GM23338 (cell line): ENCODE results near the gene TGFBR1. TPM values are rescaled to one million over a fixed set of nuclear protein-coding genes. Genes with fewer than 3 reads are reported as not detected.

Source experiments
- ATAC-seq: fragments of 200-7000 bp; cut with Tn5 transposase; 3 replicates; pipeline ENCODE4 v1.9.1; 2020
- DNase-seq: peaks from one replicate; pipeline ENCODE4 v3.0.0-alpha.2; 2015; ENCODE audit warnings: low spot score
- H2AFZ ChIP-seq: fragments of 200-600 bp; sonication (generic); 2 replicates; pipeline ENCODE4 v1.8.0; 2016; ENCODE audit warnings: antibody characterized with exemption, mild to moderate bottlenecking, moderate library complexity
- H3F3A ChIP-seq: fragments of 200-600 bp; sonication (generic); replicated peaks from 2 replicates; pipeline ENCODE4 v1.8.0; 2017; ENCODE audit warnings: antibody characterized with exemption, mixed run types, low read depth
- H3K27ac ChIP-seq: fragments of 200-600 bp; sonication (generic); 2 replicates; pipeline ENCODE4 v1.6.1; 2016; ENCODE audit warnings: low read depth
- H3K27me3 ChIP-seq: fragments of 200-600 bp; sonication (generic); 2 replicates; pipeline ENCODE4 v1.8.0; 2016; ENCODE audit warnings: mild to moderate bottlenecking, mixed run types, moderate library complexity; ENCODE audit not compliant: insufficient read depth
- H3K36me3 ChIP-seq: fragments of 200-600 bp; sonication (generic); 2 replicates; pipeline ENCODE4 v1.8.0; 2016; ENCODE audit warnings: mild to moderate bottlenecking; ENCODE audit not compliant: insufficient read depth
- H3K4me1 ChIP-seq: fragments of 200-600 bp; sonication (generic); 2 replicates; pipeline ENCODE4 v1.8.0; 2016; ENCODE audit warnings: mild to moderate bottlenecking, moderate library complexity; ENCODE audit not compliant: insufficient read depth
- H3K4me2 ChIP-seq: fragments of 200-600 bp; sonication (generic); 2 replicates; pipeline ENCODE4 v1.7.1; 2017; ENCODE audit warnings: mixed run types
- H3K4me3 ChIP-seq: fragments of 200-600 bp; sonication (generic); 2 replicates; pipeline ENCODE4 v1.6.1; 2016; ENCODE audit warnings: mixed run types
- H3K79me2 ChIP-seq: fragments of 200-600 bp; sonication (generic); replicated peaks from 2 replicates; pipeline ENCODE4 v1.8.0; 2017; ENCODE audit warnings: mild to moderate bottlenecking; ENCODE audit not compliant: insufficient read depth
- H3K9me2 ChIP-seq: fragments of 200-600 bp; sonication (generic); 2 replicates; pipeline ENCODE4 v1.8.0; 2017; ENCODE audit not compliant: insufficient read depth
- H4K20me1 ChIP-seq: fragments of 200-600 bp; sonication (generic); replicated peaks from 2 replicates; pipeline ENCODE4 v1.8.0; 2017; ENCODE audit warnings: mild to moderate bottlenecking; ENCODE audit not compliant: insufficient read depth
- H3K27ac Mint-ChIP-seq: 2 replicates; pipeline ENCODE4 v1.8.0; 2020; ENCODE audit warnings: inconsistent platforms, mild to moderate bottlenecking, moderate library complexity, mixed read lengths
- H3K27me3 Mint-ChIP-seq: 3 replicates; pipeline ENCODE4 v1.8.0; 2022; ENCODE audit warnings: low read depth, mild to moderate bottlenecking, moderate library complexity, mixed read lengths, inconsistent platforms; ENCODE audit not compliant: insufficient read depth, poor library complexity
- H3K36me3 Mint-ChIP-seq: 3 replicates; pipeline ENCODE4 v1.8.0; 2021; ENCODE audit warnings: low read depth, mild to moderate bottlenecking, inconsistent platforms, moderate library complexity, mixed read lengths
- H3K4me1 Mint-ChIP-seq: 3 replicates; pipeline ENCODE4 v1.8.0; 2020; ENCODE audit warnings: mild to moderate bottlenecking, inconsistent platforms, mixed read lengths
- H3K4me3 Mint-ChIP-seq: 3 replicates; pipeline ENCODE4 v1.8.0; 2021; ENCODE audit warnings: moderate library complexity, mild to moderate bottlenecking, inconsistent platforms, mixed read lengths
- H3K9me3 Mint-ChIP-seq: 3 replicates; pipeline ENCODE4 v1.8.0; 2020; ENCODE audit warnings: moderate library complexity, mild to moderate bottlenecking, inconsistent platforms, mixed read lengths
- CTCF ChIP-seq, 2 experiments: fragments of 200-600 bp in 1 of 2; sonication (generic) in 1 of 2; conservative IDR thresholded peaks; 2 replicates each; pipeline versions ENCODE4 v1.5.1 to v1.6.1; 2016 to 2017; ENCODE audit warnings: antibody characterized with exemption in 2 of 2, low read depth in 2 of 2, mild to moderate bottlenecking in 2 of 2, moderate library complexity in 1 of 2
- EZH2phosphoT487 ChIP-seq: fragments of 200-600 bp; sonication (generic); IDR thresholded peaks from one replicate; pipeline ENCODE4 v1.8.1; 2018; ENCODE audit warnings: antibody characterized with exemption; ENCODE audit not compliant: unreplicated experiment
- NANOG ChIP-seq: IDR thresholded peaks from 2 replicates; pipeline ENCODE4 v1.6.1; 2016; ENCODE audit warnings: antibody characterized with exemption, borderline replicate concordance
- POLR2AphosphoS5 ChIP-seq: IDR thresholded peaks from 2 replicates; pipeline ENCODE4 v1.6.1; 2016; ENCODE audit warnings: antibody characterized with exemption, low read depth
- REST ChIP-seq: IDR thresholded peaks from one replicate; pipeline ENCODE4 v1.6.1; 2018; ENCODE audit warnings: antibody characterized with exemption; ENCODE audit not compliant: unreplicated experiment
- ZNF462 ChIP-seq: fragments of 250-450 bp; sonication (Bioruptor Pico); IDR thresholded peaks from 2 replicates; pipeline ENCODE4 v1.5.0; 2020; ENCODE audit warnings: mild to moderate bottlenecking, moderate library complexity
- polyA plus RNA-seq: library from polyadenylated mRNA; unstranded; fragments of >200 nt; fragmentation: Nextera tagmentation; extraction: Ambion mirVana; gene quantifications from 2 replicates; pipeline ENCODE4 v1.2.1, GENCODE V29; 2016
- total RNA-seq: library from RNA; depleted of rRNA; stranded (reverse); fragments of >200 nt; shearing (Covaris generic); gene quantifications from 2 replicates; pipeline ENCODE4 v1.2.3, GENCODE V29; 2014
- TF ChIP-seq, protein P1 (sequence below): IDR thresholded peaks from 2 replicates; pipeline ENCODE4 v1.6.1; 2016; ENCODE audit warnings: antibody characterized with exemption

Gene TGFBR1
- total and polyA plus RNA-seq, 2 experiments from 2014 or later, result 9.3 to 40.2 TPM

DNA sequence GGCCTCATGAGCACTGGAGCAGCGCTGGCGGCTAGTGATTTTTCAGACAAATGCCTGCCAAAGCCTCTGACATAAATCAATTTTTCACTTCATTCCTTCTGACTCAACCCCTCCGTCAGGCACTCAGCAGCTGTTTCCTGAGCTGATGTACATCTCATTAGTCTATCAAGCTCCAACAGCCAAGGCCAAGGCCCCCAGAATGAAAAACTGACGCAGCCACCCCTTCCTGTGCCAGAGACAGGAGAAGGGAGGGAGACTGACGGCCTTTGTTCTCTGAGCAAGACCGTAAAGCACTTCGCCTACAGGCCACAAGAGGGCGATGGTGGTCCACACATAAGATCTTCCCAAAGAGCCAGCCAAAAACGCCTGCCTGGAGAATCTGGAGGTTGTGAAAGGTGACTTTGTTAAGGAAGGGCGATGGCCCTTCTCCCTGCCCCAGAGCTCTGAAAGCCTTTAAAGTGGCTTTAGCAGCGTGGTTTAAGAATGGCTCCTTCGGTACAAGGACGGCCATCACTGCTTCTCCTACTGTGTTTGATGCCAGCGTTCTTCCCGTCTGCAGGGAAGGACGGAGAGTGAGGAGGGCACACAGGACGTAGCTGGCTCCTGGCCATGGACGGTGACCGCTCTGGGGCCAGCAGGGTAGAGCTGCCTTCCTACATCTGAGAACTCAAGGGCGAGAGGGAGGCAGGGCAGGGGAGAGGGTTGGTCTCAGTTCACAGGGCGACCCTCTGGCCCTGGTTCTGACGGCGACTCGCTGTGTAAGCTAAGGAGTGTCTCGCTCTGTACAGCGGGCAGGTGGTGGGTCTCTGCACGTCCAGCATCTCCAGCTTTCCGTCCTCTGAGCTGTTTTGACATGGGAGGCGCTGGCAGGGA, 79.8 kb downstream of the TGFBR1 start:
- Mint-ChIP-seq H3K4me1 (peaks cover 14% of the 10 kb centered on the region), H3K9me3 (no peaks in the 10 kb centered on the region), H3K27ac (peak overlapping the region; percentile 79), H3K27me3 (peaks cover 3% of the 10 kb centered on the region), H3K4me3 (no peak overlapping the region), H3K36me3 (no peaks in the 10 kb centered on the region)
- H3K79me2 ChIP-seq, result no peaks in the 10 kb centered on the region
- H3K27ac ChIP-seq, result no peak overlapping the region
- H3K4me1 ChIP-seq, result peaks cover 13% of the 10 kb centered on the region
- no peaks in the 10 kb centered on the region for H3K27me3 ChIP-seq
- no peaks in the 10 kb centered on the region for H3K9me2 ChIP-seq
- no peaks in the 10 kb centered on the region for H4K20me1 ChIP-seq
- no peaks in the 10 kb centered on the region for H3K36me3 ChIP-seq
- H2AFZ ChIP-seq, result peak overlapping the region; percentile 97
- no peak overlapping the region for H3K4me3 ChIP-seq
- no peaks in the 10 kb centered on the region for H3F3A ChIP-seq
- DNase-seq (peak; percentile 97), ATAC-seq (peak; percentile 96)
- no peak overlapping the region for H3K4me2 ChIP-seq
- TF ChIP-seq ZNF462 (CRISPR knock-in tag), result no peak
- TF ChIP-seq CTCF (conservative IDR thresholded peaks at IDR 0.05; ENCODE audit: low read depth in 2 of 2), result peak; percentile 92 to 97

DNA sequence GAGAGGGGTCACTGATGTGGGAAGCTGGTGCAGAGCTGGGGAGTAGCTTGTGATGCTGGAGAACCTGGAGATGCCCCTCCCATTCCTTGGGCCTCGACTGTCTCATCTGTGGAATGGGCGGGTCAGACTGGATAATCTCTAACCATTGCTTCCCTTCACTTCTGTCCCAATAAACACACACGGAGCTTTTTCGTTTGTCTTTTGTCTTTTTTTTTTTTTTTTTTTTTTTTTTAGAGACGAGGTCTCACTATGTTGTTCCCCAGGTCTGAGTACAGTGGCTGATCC, 80.4 kb downstream of the TGFBR1 start:
- peaks cover 4% of the 10 kb centered on the region for H3K27me3 Mint-ChIP-seq
- H3F3A ChIP-seq, result no peaks in the 10 kb centered on the region
- H3K27me3 ChIP-seq, result no peaks in the 10 kb centered on the region
- no peak overlapping the region for H3K4me2 ChIP-seq
- H3K9me3 Mint-ChIP-seq, result no peaks in the 10 kb centered on the region
- H3K79me2 ChIP-seq, result no peaks in the 10 kb centered on the region
- H3K4me1 ChIP-seq, result peaks cover 13% of the 10 kb centered on the region
- H2AFZ ChIP-seq, result peak overlapping the region; percentile 97
- no peak for DNase-seq
- H3K9me2 ChIP-seq, result no peaks in the 10 kb centered on the region
- no peak overlapping the region for H3K27ac Mint-ChIP-seq
- no peaks in the 10 kb centered on the region for H4K20me1 ChIP-seq
- no peak overlapping the region for H3K27ac ChIP-seq
- no peak overlapping the region for H3K4me3 Mint-ChIP-seq
- peaks cover 14% of the 10 kb centered on the region for H3K4me1 Mint-ChIP-seq
- no peaks in the 10 kb centered on the region for H3K36me3 Mint-ChIP-seq
- no peak overlapping the region for H3K4me3 ChIP-seq
- ATAC-seq, result no peak
- no peaks in the 10 kb centered on the region for H3K36me3 ChIP-seq
- TF ChIP-seq EZH2phosphoT487 (no peak), REST (no peak), POLR2AphosphoS5 (no peak), NANOG (no peak)
- TF ChIP-seq, protein P1, sequence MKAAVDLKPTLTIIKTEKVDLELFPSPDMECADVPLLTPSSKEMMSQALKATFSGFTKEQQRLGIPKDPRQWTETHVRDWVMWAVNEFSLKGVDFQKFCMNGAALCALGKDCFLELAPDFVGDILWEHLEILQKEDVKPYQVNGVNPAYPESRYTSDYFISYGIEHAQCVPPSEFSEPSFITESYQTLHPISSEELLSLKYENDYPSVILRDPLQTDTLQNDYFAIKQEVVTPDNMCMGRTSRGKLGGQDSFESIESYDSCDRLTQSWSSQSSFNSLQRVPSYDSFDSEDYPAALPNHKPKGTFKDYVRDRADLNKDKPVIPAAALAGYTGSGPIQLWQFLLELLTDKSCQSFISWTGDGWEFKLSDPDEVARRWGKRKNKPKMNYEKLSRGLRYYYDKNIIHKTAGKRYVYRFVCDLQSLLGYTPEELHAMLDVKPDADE, result no peak
